Stimulated activated CD8-positive, alpha-beta memory T cell treated with anti-CD3 and anti-CD28 coated beads, Interleukin-15, amount 100 ng/mL, for 24 hours (primary cell): Measurements from ENCODE around the gene LARGE2.
"Not testable (repeated sequence)": the region's sequence is repeated elsewhere in the genome, so short reads cannot be mapped to it uniquely, and the experiment has no call there.

Experiments used
- DNase-seq: peaks from one replicate; pipeline ENCODE4 v3.0.0-alpha.2; 2020; ENCODE audit warnings: low read depth

The LARGE2 gene

GRCh38 chr11:45896422-45896984, 26.0 kb upstream of the LARGE2 start:
- no peak for DNase-seq

GRCh38 chr11:45897556-45897955, 24.9 kb upstream of the LARGE2 start:
- no peak for DNase-seq

DNA sequence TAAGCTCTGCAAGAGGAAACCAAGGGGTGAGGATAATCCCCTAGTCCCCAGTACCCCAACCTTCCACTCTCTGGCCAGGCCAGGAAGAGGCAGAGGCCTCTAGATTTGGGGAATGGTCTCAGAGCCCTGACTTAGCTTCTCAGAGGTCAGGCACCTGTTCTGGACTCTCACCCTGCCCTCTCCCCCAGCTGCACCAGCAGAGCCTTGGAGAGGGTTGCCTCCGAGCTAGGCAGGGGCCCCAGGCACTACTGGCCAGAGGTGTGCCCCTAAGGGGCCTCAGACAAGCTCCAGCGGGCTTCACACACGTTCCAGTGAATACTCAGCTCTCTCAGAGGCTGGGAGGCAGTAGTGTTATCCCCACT, 23.4 kb upstream of the LARGE2 start:
- no peak for DNase-seq

GRCh38 chr11:45899448-45900174, 22.8 kb upstream of the LARGE2 start:
- peak; percentile 46 for DNase-seq

DNA sequence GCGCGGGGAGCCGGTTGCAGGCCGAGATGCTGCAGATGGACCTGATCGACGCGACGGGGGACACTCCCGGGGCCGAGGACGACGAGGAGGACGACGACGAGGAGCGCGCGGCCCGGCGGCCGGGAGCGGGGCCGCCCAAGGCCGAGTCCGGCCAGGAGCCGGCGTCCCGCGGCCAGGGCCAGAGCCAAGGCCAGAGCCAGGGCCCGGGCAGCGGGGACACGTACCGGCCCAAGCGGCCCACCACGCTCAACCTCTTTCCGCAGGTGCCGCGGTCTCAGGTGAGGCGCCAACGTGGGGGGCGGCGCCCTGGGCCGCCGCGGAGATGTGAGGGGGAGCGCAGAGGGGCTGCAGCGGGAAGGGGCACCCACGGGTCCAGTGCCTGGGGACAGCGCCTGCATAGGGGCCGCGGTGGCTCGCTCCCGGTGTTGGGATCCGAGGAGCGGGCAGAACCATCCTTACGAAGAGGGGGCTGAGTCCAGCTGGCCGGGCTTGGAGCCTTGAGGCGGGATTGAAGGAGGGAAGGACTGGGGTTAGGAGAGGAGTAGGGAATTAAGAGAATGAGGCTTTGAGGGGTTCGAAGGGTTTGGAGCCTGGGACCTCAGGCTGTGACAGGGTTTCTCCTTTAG, 22.2 kb upstream of the LARGE2 start:
- DNase-seq: not testable (repeated sequence)

- no peak for DNase-seq
Observed at GRCh38 chr11:45900916-45901617, 21.4 kb upstream of the LARGE2 start.

DNA sequence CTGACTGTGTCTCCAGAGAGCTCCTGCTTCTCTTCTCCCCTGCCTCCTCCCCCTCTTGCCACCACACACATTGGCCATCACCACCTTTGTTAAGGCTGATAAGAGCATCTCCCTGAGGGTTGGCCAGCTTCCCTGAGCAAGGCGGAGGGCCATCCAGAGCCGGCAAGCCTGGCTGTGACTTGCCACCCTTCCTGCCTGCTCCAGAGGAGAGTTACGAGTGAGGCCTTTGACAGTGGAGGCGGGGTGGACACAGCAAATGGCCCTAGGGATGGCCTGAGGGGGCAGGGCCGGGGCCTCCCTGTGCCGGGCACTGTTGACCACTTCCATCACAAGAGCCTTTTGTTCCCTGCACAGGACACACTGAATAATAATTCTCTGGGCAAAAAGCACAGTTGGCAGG, 20.8 kb upstream of the LARGE2 start:
- no peak for DNase-seq

- DNase-seq: no peak
Observed at GRCh38 chr11:45902452-45903380, 19.7 kb upstream of the LARGE2 start.

- no peak for DNase-seq
Observed at GRCh38 chr11:45904309-45904915, 18.0 kb upstream of the LARGE2 start.

DNA sequence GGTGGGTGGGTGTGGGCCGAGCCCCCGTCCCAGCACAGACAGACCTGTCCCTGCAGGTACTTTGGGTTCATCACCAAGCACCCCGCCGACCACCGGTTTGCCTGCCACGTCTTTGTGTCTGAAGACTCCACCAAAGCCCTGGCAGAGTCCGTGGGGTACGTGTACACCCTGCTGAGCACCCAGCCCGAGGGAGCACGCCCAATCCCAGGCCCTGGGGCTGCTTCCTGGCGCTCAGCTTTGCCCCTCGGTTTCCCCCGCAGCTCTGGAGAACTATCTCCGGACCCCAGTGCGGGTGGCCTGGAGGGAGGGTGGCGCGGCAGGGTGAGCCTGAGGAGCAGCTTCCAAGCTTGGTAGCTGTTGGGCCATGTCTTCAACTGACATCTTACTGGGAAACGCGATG, 17.4 kb upstream of the LARGE2 start:
- no peak for DNase-seq

- DNase-seq: not testable (repeated sequence)
Observed at GRCh38 chr11:45905576-45905975, 16.9 kb upstream of the LARGE2 start.

GRCh38 chr11:45906096-45906682, 16.3 kb upstream of the LARGE2 start:
- DNase-seq: no peak

GRCh38 chr11:45906965-45907611, 15.4 kb upstream of the LARGE2 start, which contains the start of gene FREY1:
Gene FREY1 (minus strand): TSS chr11:45907271. CDS start chr11:45907245, 26 bp downstream.
- DNase-seq: no peak

- DNase-seq: no peak
Observed at GRCh38 chr11:45907911-45908370, 14.5 kb upstream of the LARGE2 start.

DNA sequence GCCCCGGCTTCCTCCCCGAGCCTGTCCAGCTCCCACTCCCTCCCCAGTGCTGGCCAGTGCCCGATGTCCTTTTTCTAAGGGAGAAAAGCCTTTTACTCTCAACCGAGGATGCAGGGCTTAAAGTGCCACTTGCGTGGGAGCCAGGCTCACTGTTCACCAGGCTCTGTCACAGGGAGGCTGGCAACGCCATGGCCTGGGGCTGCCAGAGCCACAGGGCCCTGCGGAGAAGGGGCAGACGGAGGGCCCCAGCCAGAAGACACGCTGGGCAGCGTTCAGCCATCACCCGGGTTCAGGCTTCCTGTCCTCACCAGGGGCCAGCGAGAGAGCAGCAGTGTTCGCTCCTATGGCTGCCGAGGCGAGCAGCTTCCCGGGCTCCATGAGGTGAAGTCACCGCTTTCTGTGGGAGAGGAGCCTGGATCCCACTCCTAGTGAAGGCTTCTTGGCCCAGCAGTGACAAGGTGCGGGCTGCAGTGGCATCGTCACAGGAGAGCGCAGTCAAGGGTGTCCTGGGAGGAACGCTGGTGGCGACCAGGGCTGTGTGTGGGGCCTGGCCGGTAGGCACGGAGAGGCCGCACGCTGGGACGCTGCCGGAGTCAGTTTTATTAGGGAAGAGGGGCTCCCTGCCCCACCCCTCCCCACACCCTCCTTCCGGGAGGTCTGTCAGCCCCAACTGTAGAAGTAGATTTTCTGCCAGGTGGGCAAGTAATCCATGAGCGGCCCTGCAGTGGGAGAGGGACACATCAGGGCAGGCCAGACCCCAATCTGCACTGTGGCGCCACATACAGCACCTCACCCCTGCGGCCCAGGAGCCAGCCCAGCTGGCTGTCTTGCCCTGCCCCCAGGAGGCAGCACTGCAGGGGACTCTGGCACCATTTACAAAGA, 12.6 kb upstream of the LARGE2 start:
- DNase-seq: no peak

- no peak for DNase-seq
Observed at GRCh38 chr11:45910623-45911022, 11.8 kb upstream of the LARGE2 start.

- no peak for DNase-seq
Observed at GRCh38 chr11:45913514-45913913, 8.9 kb upstream of the LARGE2 start.

DNA sequence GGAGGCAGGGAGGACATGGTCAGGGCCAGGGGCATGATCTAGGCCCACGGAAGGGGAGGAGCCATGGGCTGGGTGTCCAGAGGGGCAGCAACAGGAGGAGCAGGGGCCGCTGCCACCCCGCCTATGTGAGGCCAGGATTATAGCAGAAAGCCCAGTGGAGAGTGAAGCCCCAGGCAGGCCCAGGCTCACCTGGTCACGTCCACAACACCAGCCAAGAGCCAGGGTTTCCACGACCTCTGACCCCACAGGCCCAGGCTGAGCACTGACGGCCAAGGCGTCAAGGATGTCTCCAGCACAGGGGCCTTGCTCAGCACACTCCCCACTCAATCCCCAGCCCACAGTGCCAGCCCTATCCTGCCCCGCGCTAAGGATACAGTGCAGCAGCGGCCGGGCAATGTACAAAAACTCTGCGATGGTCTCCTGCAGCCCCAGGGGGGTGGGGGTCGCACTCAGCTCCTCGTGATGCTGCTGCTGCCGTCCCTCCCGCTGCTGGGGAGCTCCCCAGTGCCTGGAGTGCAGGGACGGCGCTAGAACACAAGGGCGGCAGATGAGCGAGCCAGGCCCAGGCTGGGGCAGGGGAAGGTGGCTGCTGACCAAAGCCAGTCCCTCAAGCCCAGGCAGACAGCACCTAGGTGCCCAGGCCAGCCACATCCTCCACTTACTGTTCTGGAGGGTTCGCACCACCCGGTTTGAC, 8.4 kb upstream of the LARGE2 start:
- no peak for DNase-seq

- no peak for DNase-seq
Observed at GRCh38 chr11:45915446-45915845, 7.0 kb upstream of the LARGE2 start.
